GM21723 (cell line): Measurements from ENCODE around the gene CTDNEP1.
A peak's percentile ranks its signal among the peaks of the same experiment; 100 is the strongest.

Experiments used
- ATAC-seq: cut with Tn5 transposase; IDR thresholded peaks from one replicate; pipeline ENCODE4 v1.9.1; 2021; ENCODE audit warnings: mild to moderate bottlenecking, moderate library complexity; ENCODE audit not compliant: unreplicated experiment

The CTDNEP1 gene

DNA sequence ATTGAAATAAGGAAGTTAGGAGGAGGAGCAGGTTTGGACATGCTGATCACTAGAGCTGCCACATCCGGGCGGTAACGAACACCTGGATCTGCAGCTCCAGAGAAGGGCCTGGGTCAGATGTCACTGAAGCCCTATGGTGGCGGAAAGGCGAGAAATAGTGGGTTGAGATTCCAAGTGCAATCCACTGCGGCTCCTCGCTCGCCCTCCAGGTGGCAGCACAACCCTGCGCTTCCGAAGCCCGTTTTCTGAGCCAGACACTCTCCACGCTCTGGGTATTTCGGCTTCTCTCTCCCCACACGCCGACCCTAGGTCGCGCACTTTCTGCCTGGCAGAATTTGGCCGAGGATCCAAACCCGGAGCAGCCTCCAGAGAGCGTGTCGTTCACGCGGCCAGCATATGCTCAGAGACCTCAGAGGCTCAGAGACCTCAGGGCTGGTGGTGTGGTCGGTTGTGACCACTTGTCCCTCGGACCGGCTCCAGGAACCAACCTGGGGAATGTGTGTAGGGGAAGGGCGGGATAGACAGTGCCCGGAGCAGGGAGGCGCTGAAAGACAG lies 29.1 kb upstream of the CTDNEP1 start:
- ATAC-seq: peak; percentile 57

DNA sequence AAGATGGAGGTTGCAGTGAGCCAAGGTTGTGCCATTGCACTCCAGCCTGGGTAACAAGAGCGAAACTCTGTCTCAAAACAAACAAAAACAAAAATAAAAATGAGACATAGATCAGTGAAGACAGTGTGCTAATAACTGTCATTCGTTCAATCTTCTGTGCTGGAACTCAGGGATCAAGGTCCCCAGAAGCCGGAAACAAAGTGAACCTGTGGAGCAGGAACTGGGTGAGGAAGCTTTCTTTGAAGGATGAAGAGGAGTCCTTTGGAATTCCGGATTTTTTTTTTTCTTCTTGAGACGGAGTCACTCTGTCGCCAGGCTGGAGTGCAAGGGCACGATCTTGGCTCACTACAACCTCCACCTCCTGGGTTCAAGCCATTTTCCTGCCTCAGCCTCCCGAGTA lies 27.9 kb upstream of the CTDNEP1 start:
- no peak for ATAC-seq

- ATAC-seq: no peak
Measured at GRCh38 chr17:7266784-7267183, 15.2 kb upstream of the CTDNEP1 start.

- no peak for ATAC-seq
Measured at GRCh38 chr17:7263801-7264078, 12.2 kb upstream of the CTDNEP1 start.

DNA sequence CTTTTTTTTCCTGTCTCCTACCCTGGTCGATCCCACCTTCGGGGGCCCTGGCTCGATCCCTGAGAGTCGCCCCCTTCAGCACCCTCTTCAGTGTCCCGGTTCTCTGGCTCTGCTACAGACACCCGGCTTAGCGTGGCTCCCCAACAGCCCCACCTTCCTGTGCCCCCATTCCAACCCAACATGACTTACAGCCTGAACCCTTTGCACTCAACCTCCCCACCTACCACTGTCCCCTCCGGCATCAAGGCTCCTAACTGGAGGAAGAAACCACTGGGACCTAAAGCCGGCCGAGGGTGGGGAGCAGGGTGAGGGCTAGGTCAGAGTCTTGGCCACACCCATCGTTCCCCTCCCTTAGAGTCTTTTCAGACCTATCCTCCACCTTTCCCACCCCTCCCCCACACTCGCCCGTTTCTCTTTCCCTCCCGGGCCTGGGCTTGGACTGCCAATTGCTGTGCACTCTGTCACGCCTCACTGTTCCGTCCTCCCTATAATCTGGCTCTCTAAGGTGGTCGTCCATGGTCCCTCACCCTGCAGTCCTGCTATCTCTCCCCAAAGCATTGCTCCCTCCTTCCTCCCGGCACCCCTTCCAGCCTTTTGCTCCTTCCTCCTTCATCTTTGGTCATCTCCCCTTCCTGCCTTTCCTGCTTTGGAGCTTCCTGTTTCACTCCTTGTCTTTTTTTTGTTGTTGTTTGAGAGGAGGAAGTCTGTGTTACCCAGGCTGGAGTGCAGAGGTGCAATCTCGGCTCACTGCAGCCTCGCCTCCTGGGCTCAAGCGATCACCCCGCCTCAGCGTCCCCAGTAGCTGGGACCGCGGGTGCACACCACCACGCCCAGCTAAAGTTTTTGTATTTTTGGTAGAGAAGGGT lies 11.6 kb upstream of the CTDNEP1 start:
- no peak for ATAC-seq

GRCh38 chr17:7262192-7262934 lies 10.8 kb upstream of the CTDNEP1 start, which contains the start of gene CLDN7:
CLDN7 (minus strand) TSS chr17:7262478; CDS start chr17:7262043, 435 bp downstream.
- ATAC-seq: no peak

DNA sequence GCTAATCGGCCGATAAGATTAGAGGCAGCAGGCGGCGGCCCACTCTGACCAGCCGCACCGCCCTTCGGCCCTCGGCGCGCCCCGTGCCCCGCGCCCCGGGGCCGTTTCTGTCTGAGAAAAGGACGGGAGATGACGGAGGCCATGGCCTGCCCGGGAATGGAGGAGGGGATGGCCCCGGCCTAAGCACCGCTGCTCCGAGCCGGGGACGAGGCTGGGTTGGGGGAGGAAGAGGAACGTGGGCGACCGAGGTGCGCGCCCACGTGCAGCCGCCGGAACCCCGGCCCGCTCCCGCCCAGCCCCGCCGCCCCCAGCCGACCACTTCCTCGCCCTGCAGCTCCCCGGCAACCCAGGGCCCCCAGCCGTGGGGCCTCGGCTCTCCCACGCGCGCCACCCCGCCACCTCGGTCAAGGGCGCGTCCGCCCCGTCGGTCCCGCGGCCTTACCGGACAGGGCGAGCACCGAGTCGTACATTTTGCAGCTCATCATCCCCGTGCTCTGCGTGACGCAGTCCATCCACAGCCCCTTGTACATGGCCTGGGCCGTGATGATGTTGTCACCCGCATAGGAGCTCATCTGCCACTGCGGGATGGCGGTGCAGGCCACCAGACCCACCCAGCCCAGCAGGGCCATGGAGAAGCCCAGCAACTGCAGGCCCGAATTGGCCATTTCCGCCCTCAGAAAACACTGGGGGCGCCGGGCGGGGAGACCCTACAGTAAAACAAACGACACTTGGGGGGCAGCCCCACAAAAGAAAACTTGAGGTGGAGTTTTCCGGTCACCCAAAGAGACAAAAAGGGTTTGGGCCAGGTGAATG lies 10.1 kb upstream of the CTDNEP1 start:
- ATAC-seq: no peak

- no peak for ATAC-seq
Measured at GRCh38 chr17:7260651-7261378, 9.3 kb upstream of the CTDNEP1 start.

- ATAC-seq: no peak
Measured at GRCh38 chr17:7260151-7260550, 8.6 kb upstream of the CTDNEP1 start.

- ATAC-seq: no peak
Measured at GRCh38 chr17:7259555-7259889, 8.0 kb upstream of the CTDNEP1 start.

GRCh38 chr17:7258731-7259554 lies 7.4 kb upstream of the CTDNEP1 start:
- no peak for ATAC-seq

DNA sequence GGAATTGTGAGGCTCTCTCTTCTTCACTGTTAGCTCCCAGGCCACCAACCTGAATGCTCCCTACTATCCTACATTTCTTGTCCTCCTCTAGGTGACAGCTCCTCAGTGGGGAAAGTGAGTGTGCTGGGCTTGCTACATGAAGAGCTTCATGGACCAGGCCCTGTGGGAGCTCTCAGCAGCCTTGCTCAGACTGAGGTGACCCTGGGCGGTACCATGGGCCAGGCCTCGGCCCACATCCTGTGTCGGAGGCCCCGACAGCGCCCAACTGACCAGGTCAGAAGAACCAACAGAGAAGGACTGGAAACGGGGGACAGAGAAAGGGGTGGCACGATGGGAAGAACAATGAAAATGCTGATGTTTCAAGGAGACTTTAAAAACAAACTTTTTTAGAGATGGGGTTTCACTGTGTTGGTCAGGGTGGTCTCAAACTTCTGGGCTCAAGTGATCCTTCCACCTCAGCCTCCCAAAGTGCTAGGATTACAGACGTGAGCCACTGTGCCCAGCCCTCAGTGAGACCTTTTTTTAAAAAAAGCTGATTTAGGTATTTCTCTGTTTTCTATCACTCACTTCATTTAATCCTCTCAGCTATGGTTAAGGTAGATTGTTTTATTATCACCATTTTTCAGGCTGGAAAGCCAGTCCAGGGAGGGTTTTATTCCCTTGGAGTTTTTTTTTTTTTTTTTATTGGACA lies 5.4 kb upstream of the CTDNEP1 start:
- no peak for ATAC-seq

GRCh38 chr17:7254511-7254910 lies 3.0 kb upstream of the CTDNEP1 start:
- no peak for ATAC-seq

DNA sequence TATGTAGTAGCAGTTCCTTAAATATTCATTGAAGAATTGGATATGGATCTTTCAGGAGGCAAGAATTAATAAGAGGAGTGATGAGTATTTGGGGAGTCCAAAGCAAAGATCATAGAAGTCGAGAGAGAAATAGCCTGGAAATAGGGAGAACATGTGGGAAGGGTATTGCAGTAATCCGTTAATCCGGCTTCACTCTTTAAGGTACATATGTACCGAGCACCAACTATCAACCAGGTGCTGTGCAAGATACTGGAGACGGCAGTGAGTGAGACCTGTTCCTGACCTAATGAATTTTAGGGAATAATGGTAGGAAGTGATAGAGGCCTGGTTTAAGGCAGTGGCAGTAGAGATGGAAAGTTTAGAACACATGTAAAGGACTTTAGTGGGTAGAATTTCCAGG lies 1.5 kb upstream of the CTDNEP1 start:
- no peak for ATAC-seq

- peak; percentile 52 for ATAC-seq
Measured at GRCh38 chr17:7252176-7253043, 876 bp upstream of the CTDNEP1 start, which contains the start of gene ELP5. ELP5 (plus strand) TSS chr17:7252215; CDS start chr17:7252551, 336 bp downstream.

DNA sequence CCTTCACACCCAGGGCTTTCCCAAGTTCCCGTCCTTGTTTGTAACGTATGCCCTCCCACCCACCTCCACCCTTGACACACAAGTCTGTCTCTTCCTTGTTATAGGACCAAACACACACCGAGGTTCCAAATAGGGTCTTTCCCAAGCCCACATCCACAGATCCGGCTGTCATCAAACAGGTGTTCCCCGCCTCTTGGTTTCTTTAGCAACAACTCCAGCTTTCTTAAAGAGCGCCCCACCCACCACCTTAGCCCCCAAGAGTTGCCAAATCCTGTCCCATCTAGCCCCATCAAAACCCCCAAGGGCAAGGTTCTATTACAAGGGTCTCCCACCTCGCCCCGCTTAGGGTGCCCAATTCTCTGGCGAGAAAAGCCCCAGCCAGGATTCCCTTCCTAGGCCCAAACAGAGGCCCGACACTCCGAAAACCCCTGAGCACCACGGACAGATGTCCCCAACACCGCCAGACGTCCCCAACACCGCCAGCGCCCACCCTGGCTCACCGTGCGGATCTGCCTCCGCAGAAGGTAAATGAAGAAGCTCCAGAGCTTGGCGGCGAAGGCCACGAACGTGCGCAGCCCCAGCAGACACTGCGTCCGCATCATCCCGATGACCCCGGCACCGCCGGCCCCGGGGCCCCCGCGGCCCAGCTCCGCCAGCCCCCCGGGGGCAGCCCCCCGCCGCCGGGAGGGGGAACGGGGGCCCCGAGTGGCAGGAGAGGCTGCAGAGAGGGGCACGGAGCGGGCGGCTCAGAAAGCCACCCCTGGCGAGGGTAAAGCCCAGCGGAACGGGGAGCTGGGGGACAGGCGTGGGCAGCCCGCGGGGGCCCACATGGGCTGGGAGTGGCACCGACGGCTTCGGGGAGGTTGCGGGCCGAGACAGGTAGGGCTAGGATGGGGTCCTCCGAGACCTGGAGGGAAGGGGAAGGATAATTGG lies 573 bp downstream of the CTDNEP1 start:
- ATAC-seq: peak; percentile 2

DNA sequence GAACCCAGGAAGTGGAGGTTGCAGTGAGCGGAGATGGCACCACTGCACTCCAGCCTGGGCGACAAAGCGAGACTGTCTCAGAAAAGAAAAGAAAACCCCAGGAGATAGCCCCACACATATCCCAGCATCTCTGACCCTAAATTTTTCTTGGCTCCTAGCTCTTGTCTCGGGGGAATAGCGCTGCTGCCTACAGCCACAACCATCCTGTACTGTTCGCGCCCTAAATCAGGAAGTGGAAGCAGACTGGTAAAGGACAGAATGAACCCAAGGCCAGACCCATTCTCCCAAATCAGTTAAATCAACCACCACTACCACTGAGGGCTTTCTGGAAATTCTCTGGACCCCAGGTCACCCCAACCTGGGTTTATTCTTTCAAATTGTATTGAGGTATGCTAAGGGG lies 1.7 kb downstream of the CTDNEP1 start:
- no peak for ATAC-seq
